ENCODE measurements around the gene IL4R. TPM values are rescaled to one million over a fixed set of nuclear protein-coding genes. Genes with fewer than 3 reads are reported as not detected.

Gene IL4R
- total and polyA plus RNA-seq, 10 of the 15 experiments (the other 5 are each of a cell fraction or from before 2014, with no cell fraction given), result 2.6 to 70.4 (median 36.6) TPM

DNA sequence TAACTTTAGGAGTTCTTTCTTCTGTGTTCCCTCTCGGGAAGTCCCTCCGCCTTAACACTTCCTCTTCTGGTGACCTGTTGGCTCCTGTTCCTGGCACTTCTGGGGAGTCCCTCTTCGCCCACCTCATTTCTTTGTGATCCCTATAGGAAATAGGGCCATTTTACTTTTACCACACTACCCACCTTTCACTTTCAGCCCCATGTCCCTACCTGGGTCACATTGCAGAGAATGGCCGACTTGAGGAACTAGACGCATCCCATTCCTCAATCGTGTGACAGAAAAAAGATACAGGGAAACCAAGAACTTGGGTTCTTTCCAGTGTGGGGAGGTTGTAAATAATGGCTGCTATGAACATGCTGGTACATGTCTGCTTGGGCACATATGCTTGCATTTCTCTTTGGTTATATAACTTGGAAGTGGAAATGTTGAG, 94.8 kb downstream of the IL4R start:
- intact Hi-C loops (cut with micrococcal nuclease; ENCODE audit: unreplicated experiment) (loop anchor here (2.0 kb wide), 1 partner anchor 42 kb away; no protein-coding TSS in a partner anchor), in situ Hi-C loops (cut with MboI) (no loop called here)
- peak overlapping the region; percentile 99 for H3K4me2 ChIP-seq (ENCODE audit: control insufficient read depth, insufficient read depth)
- ChIA-PET RAD21 (ENCODE audit: unreplicated experiment) (interaction anchor here (1.0 to 12.8 kb wide), 10 partner anchors 10 to 174 kb away, joined by 3 to 224 read pairs (median 13); no protein-coding TSS in a partner anchor), SMC1A (ENCODE audit: uncharacterized antibody, unreplicated experiment) (interaction anchor here (1.3 to 10.9 kb wide), 7 partner anchors 20 to 229 kb away, joined by 3 to 220 read pairs (median 42); no protein-coding TSS in a partner anchor), CTCF (interaction anchor here (0.6 to 9.2 kb wide), 7 partner anchors 10 to 200 kb away, joined by 3 to 113 read pairs (median 5); no protein-coding TSS in a partner anchor), POLR2A (interaction anchor here (0.7 to 11.1 kb wide), 9 partner anchors 10 to 154 kb away, joined by 3 to 208 read pairs (median 17); no protein-coding TSS in a partner anchor)
- BruUV-seq (replicated peaks), result no TSS peak
- peak overlapping the region; percentile 86 for H3K4me3 ChIP-seq
- H3K36me3 ChIP-seq (ENCODE audit: control insufficient read depth in 2 of 2, insufficient read depth in 2 of 2, low read length in 1 of 2), result peaks cover 0 to 20% of the 10 kb centered on the region in 2 experiments
- H4K20me1 ChIP-seq (ENCODE audit: control insufficient read depth, insufficient read depth), result no peaks in the 10 kb centered on the region; the same call in 1 of the 2 replicates
- H3K9me3 ChIP-seq (replicated peaks; ENCODE audit: control insufficient read depth, insufficient read depth, low read length), result peaks cover 7% of the 10 kb centered on the region
- H3K4me1 ChIP-seq (ENCODE audit: control insufficient read depth, insufficient read depth, low read length), result peaks cover 28% of the 10 kb centered on the region
- H3K27me3 ChIP-seq (replicated peaks in 1 of 2; ENCODE audit: control insufficient read depth in 2 of 2, insufficient read depth in 2 of 2, low read length in 1 of 2), result no peaks in the 10 kb centered on the region
- ATAC-seq, result peak; percentile 17
- 1% methylated on average over 6 of the region's 6 CpGs for WGBS (ENCODE audit: insufficient coverage, insufficient replicate concordance, low lambda C conversion rate, missing lambda C conversion rate)
- H3K27ac ChIP-seq (ENCODE audit: control insufficient read depth, insufficient read depth), result peak overlapping the region; percentile 97
- peaks cover 96% of the 10 kb centered on the region for H3K79me2 ChIP-seq (ENCODE audit: control insufficient read depth, insufficient read depth, low read length)
- FAIRE-seq, result no peak
- peak overlapping the region; percentile 99 for H3K9ac ChIP-seq (ENCODE audit: control insufficient read depth, insufficient read depth, low read length)
- DNase-seq (ENCODE audit: low read depth, low spot score), result peak; percentile 79
- no peak overlapping the region for H2AFZ ChIP-seq (ENCODE audit: control insufficient read depth, low read depth, low read length)
- TF ChIP-seq BMI1 (IDR thresholded peaks at IDR 0.05; ENCODE audit: borderline replicate concordance) (0 out of 2 replicates have a peak, but pooled peaks have one; percentile 16), TAF1 (IDR thresholded peaks at IDR 0.05; ENCODE audit: borderline replicate concordance, low read depth, low read length) (peak; percentile 31; the same call in 1 of the 2 replicates), CHD4 (IDR thresholded peaks at IDR 0.05) (no peak), EP300 (IDR thresholded peaks at IDR 0.05; ENCODE audit: borderline replicate concordance in 1 of 2, control insufficient read depth in 1 of 2, low read depth in 2 of 2, low read length in 2 of 2) (peak; percentile 12 to 57; a peak in 2 of 4 replicates), POLR2A (IDR thresholded peaks at IDR 0.05; ENCODE audit: low read depth, low read length) (no peak), ATF7 (IDR thresholded peaks at IDR 0.05; ENCODE audit: low read depth) (no peak; the same call in 1 of the 2 replicates), CHD1 (IDR thresholded peaks at IDR 0.05; ENCODE audit: low read depth, low read length) (no peak), RELA (IDR thresholded peaks at IDR 0.05; ENCODE audit: borderline replicate concordance, partially characterized antibody) (peak; percentile 83), EED (IDR thresholded peaks at IDR 0.05; ENCODE audit: low read depth) (peak; percentile 97), ASH2L (IDR thresholded peaks at IDR 0.05; ENCODE audit: borderline replicate concordance, low read depth) (no peak)
- TF ChIP-seq, protein P1, sequence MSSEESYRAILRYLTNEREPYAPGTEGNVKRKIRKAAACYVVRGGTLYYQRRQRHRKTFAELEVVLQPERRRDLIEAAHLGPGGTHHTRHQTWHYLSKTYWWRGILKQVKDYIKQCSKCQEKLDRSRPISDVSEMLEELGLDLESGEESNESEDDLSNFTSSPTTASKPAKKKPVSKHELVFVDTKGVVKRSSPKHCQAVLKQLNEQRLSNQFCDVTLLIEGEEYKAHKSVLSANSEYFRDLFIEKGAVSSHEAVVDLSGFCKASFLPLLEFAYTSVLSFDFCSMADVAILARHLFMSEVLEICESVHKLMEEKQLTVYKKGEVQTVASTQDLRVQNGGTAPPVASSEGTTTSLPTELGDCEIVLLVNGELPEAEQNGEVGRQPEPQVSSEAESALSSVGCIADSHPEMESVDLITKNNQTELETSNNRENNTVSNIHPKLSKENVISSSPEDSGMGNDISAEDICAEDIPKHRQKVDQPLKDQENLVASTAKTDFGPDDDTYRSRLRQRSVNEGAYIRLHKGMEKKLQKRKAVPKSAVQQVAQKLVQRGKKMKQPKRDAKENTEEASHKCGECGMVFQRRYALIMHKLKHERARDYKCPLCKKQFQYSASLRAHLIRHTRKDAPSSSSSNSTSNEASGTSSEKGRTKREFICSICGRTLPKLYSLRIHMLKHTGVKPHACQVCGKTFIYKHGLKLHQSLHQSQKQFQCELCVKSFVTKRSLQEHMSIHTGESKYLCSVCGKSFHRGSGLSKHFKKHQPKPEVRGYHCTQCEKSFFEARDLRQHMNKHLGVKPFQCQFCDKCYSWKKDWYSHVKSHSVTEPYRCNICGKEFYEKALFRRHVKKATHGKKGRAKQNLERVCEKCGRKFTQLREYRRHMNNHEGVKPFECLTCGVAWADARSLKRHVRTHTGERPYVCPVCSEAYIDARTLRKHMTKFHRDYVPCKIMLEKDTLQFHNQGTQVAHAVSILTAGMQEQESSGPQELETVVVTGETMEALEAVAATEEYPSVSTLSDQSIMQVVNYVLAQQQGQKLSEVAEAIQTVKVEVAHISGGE (CRISPR knock-in tag; IDR thresholded peaks at IDR 0.05), result no peak
- TF ChIP-seq, protein P2, sequence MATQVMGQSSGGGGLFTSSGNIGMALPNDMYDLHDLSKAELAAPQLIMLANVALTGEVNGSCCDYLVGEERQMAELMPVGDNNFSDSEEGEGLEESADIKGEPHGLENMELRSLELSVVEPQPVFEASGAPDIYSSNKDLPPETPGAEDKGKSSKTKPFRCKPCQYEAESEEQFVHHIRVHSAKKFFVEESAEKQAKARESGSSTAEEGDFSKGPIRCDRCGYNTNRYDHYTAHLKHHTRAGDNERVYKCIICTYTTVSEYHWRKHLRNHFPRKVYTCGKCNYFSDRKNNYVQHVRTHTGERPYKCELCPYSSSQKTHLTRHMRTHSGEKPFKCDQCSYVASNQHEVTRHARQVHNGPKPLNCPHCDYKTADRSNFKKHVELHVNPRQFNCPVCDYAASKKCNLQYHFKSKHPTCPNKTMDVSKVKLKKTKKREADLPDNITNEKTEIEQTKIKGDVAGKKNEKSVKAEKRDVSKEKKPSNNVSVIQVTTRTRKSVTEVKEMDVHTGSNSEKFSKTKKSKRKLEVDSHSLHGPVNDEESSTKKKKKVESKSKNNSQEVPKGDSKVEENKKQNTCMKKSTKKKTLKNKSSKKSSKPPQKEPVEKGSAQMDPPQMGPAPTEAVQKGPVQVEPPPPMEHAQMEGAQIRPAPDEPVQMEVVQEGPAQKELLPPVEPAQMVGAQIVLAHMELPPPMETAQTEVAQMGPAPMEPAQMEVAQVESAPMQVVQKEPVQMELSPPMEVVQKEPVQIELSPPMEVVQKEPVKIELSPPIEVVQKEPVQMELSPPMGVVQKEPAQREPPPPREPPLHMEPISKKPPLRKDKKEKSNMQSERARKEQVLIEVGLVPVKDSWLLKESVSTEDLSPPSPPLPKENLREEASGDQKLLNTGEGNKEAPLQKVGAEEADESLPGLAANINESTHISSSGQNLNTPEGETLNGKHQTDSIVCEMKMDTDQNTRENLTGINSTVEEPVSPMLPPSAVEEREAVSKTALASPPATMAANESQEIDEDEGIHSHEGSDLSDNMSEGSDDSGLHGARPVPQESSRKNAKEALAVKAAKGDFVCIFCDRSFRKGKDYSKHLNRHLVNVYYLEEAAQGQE (IDR thresholded peaks at IDR 0.05; ENCODE audit: low read depth, low read length), result no peak
- TF ChIP-seq, protein P3, sequence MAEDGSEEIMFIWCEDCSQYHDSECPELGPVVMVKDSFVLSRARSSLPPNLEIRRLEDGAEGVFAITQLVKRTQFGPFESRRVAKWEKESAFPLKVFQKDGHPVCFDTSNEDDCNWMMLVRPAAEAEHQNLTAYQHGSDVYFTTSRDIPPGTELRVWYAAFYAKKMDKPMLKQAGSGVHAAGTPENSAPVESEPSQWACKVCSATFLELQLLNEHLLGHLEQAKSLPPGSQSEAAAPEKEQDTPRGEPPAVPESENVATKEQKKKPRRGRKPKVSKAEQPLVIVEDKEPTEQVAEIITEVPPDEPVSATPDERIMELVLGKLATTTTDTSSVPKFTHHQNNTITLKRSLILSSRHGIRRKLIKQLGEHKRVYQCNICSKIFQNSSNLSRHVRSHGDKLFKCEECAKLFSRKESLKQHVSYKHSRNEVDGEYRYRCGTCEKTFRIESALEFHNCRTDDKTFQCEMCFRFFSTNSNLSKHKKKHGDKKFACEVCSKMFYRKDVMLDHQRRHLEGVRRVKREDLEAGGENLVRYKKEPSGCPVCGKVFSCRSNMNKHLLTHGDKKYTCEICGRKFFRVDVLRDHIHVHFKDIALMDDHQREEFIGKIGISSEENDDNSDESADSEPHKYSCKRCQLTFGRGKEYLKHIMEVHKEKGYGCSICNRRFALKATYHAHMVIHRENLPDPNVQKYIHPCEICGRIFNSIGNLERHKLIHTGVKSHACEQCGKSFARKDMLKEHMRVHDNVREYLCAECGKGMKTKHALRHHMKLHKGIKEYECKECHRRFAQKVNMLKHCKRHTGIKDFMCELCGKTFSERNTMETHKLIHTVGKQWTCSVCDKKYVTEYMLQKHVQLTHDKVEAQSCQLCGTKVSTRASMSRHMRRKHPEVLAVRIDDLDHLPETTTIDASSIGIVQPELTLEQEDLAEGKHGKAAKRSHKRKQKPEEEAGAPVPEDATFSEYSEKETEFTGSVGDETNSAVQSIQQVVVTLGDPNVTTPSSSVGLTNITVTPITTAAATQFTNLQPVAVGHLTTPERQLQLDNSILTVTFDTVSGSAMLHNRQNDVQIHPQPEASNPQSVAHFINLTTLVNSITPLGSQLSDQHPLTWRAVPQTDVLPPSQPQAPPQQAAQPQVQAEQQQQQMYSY (CRISPR knock-in tag; IDR thresholded peaks at IDR 0.05), result no peak
